Myocyte (in vitro differentiated cells): Measurements from ENCODE around the gene DHRS9. TPM values are rescaled to one million over a fixed set of nuclear protein-coding genes. Genes with fewer than 3 reads are reported as not detected.

Experiments used
- DNase-seq: peaks from one replicate; pipeline ENCODE4 v3.0.0-alpha.2; 2012; ENCODE audit warnings: low read depth
- total RNA-seq: library from RNA; depleted of rRNA; stranded (reverse); fragments of >200 nt; gene quantifications from 2 replicates; pipeline ENCODE4 v1.2.3, GENCODE V29; 2014

DHRS9 gene
- total RNA-seq, 1 donor from 2014 or later = not detected

- peak; percentile 20 for DNase-seq
Observed at GRCh38 chr2:169093535-169093934, 24.2 kb downstream of the DHRS9 start.

- DNase-seq = no peak
Observed at GRCh38 chr2:169094676-169095075, 25.3 kb downstream of the DHRS9 start.

GRCh38 chr2:169095621-169096105, 26.3 kb downstream of the DHRS9 start:
- DNase-seq = peak; percentile 73

GRCh38 chr2:169104848-169105247, 35.5 kb downstream of the DHRS9 start:
- no peak for DNase-seq

GRCh38 chr2:169105476-169105875, 36.1 kb downstream of the DHRS9 start:
- no peak for DNase-seq

GRCh38 chr2:169106134-169106533, 36.8 kb downstream of the DHRS9 start:
- DNase-seq = no peak

- DNase-seq = no peak
Observed at GRCh38 chr2:169106563-169107545, 37.5 kb downstream of the DHRS9 start.

GRCh38 chr2:169107645-169108044, 38.3 kb downstream of the DHRS9 start:
- no peak for DNase-seq

- DNase-seq = no peak
Observed at GRCh38 chr2:169108099-169108884, 38.9 kb downstream of the DHRS9 start.

GRCh38 chr2:169109502-169110409, 40.4 kb downstream of the DHRS9 start:
- peak; percentile 75 for DNase-seq

GRCh38 chr2:169110419-169110818, 41.1 kb downstream of the DHRS9 start:
- DNase-seq = no peak

GRCh38 chr2:169110916-169111315, 41.6 kb downstream of the DHRS9 start:
- DNase-seq = no peak

GRCh38 chr2:169112841-169113240, 43.5 kb downstream of the DHRS9 start:
- DNase-seq = no peak

GRCh38 chr2:169114056-169114455, 44.7 kb downstream of the DHRS9 start:
- DNase-seq = no peak

- no peak for DNase-seq
Observed at GRCh38 chr2:169116327-169116726, 47.0 kb downstream of the DHRS9 start.

GRCh38 chr2:169116993-169117392, 47.6 kb downstream of the DHRS9 start:
- no peak for DNase-seq

- no peak for DNase-seq
Observed at GRCh38 chr2:169118060-169118459, 48.7 kb downstream of the DHRS9 start.

GRCh38 chr2:169119123-169119760, 49.9 kb downstream of the DHRS9 start:
- DNase-seq = no peak

GRCh38 chr2:169119851-169120250, 50.5 kb downstream of the DHRS9 start:
- no peak for DNase-seq

- no peak for DNase-seq
Observed at GRCh38 chr2:169129703-169130243, 60.4 kb downstream of the DHRS9 start.
